NCI-H748 (cell line): ENCODE results near the gene EYS.

Experiments used
- DNase-seq: peaks from one replicate; lab custom pipeline; 2025; ENCODE audit not compliant: unreplicated experiment; lab: John Stamatoyannopoulos, UW

EYS gene

GRCh38 chr6:64750910-64751309, 956.1 kb downstream of the EYS start:
- no peak for DNase-seq

- DNase-seq, result no peak
These were observed 969.6 kb downstream of the EYS start for GRCh38 chr6:64737418-64737817.

- DNase-seq, result no peak
These were observed 970.5 kb downstream of the EYS start for GRCh38 chr6:64736421-64736950.

GRCh38 chr6:64733433-64733832, 973.6 kb downstream of the EYS start:
- peak; percentile 18 for DNase-seq

GRCh38 chr6:64732888-64733287, 974.1 kb downstream of the EYS start:
- peak; percentile 18 for DNase-seq

- no peak for DNase-seq
These were observed 977.5 kb downstream of the EYS start for GRCh38 chr6:64729522-64729921.

GRCh38 chr6:64727075-64727474, 980.0 kb downstream of the EYS start:
- DNase-seq, result no peak

- DNase-seq, result no peak
These were observed 982.9 kb downstream of the EYS start for GRCh38 chr6:64724091-64724490.

GRCh38 chr6:64723327-64724058, 983.5 kb downstream of the EYS start:
- no peak for DNase-seq

- no peak for DNase-seq
These were observed 985.2 kb downstream of the EYS start for GRCh38 chr6:64721865-64722264.

- DNase-seq, result no peak
These were observed 989.7 kb downstream of the EYS start for GRCh38 chr6:64717281-64717680.

GRCh38 chr6:64715624-64716023, 991.4 kb downstream of the EYS start:
- no peak for DNase-seq

GRCh38 chr6:64714073-64714472, 993.0 kb downstream of the EYS start:
- DNase-seq, result no peak

GRCh38 chr6:64713175-64713574, 993.9 kb downstream of the EYS start:
- no peak for DNase-seq

GRCh38 chr6:64712606-64713005, 994.4 kb downstream of the EYS start:
- no peak for DNase-seq

GRCh38 chr6:64703922-64704321, 1003.1 kb downstream of the EYS start:
- no peak for DNase-seq

- DNase-seq, result no peak
These were observed 1011.0 kb downstream of the EYS start for GRCh38 chr6:64696053-64696452.

GRCh38 chr6:64694356-64694755, 1012.7 kb downstream of the EYS start:
- no peak for DNase-seq

GRCh38 chr6:64691064-64691463, 1016.0 kb downstream of the EYS start:
- DNase-seq, result no peak

GRCh38 chr6:64685401-64685800, 1021.6 kb downstream of the EYS start:
- no peak for DNase-seq

- peak; percentile 46 for DNase-seq
These were observed 1023.3 kb downstream of the EYS start for GRCh38 chr6:64683682-64684081.

- no peak for DNase-seq
These were observed 1025.4 kb downstream of the EYS start for GRCh38 chr6:64681416-64682160.
